NCI-H146 (cell line): ENCODE measurements around the gene ABL1.

ENCODE experiments used
- DNase-seq: peaks from one replicate; lab custom pipeline; 2025; lab: John Stamatoyannopoulos, UW

The ABL1 gene

GRCh38 chr9:130849356-130849755 lies 14.3 kb downstream of the ABL1 start:
- no peak for DNase-seq

GRCh38 chr9:130852801-130853200 lies 17.7 kb downstream of the ABL1 start:
- DNase-seq: no peak

GRCh38 chr9:130854092-130854491 lies 19.0 kb downstream of the ABL1 start:
- DNase-seq: no peak

- DNase-seq: no peak
Observed at GRCh38 chr9:130854835-130855234, 19.8 kb downstream of the ABL1 start.

DNA sequence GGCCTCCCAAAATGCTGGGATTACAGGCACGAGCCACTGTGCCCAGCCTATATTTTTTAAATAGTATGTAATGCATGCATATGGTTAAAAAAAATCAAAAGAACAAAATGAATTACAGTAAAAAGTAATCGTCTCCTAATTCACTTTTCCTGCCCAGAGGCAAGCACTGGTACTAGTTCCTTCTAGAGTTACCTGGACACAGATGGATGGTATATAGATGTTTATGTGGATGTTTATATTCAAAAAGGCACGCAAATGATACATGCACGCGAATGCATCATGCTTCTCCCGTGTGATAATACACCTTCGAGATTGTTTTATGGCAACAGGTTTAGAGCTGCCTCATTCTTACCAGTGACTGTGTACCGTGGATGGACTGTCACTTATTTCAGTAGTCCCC lies 21.4 kb downstream of the ABL1 start:
- DNase-seq: no peak

- DNase-seq: no peak
Observed at GRCh38 chr9:130857864-130858738, 23.0 kb downstream of the ABL1 start.

DNA sequence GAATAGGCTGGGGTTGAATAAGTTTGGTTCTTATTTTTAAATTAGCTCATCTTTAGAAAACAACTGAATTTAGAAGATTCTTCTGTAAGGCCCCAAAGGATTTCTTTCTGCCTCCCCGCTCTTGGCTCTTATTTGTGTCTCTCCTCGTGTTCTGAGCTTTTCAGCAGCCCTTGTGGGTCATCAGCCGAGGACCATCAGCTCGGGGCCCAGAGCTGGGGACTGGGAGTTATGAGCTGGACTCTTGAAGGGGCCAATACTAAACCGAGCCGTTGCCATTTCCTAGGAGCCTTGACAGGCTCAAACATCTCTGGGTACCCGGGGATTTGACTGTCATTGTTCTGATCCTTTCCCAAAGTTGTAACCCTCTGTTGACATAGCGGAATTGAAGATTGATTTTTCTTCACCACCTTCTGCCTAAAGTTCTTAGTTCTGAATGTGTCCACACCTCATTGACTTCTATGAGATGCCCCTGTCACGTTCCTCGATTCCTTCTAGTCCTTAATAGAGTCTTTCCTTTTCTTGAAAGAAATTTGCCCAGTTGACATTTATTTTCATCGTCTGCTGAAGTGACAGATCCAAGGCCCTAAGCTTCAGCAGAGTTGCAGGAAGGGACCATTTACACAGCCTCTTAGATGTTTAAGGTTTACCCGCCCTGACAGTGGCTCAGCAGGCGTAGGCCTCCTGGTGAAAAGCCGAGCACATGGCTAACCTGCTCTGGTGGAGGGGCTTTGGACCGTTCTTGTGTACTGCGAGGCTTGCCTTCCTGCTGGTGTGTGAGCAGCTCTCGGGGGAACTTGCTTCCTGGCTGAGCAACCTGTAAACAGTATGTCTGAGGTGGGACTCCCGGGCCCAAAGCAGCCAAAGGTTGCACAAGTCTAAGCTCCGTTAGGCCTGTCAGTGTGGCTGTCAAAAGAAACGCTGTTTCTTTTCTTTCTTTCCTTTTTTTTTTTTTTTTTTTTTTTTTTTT lies 24.0 kb downstream of the ABL1 start:
- no peak for DNase-seq

DNA sequence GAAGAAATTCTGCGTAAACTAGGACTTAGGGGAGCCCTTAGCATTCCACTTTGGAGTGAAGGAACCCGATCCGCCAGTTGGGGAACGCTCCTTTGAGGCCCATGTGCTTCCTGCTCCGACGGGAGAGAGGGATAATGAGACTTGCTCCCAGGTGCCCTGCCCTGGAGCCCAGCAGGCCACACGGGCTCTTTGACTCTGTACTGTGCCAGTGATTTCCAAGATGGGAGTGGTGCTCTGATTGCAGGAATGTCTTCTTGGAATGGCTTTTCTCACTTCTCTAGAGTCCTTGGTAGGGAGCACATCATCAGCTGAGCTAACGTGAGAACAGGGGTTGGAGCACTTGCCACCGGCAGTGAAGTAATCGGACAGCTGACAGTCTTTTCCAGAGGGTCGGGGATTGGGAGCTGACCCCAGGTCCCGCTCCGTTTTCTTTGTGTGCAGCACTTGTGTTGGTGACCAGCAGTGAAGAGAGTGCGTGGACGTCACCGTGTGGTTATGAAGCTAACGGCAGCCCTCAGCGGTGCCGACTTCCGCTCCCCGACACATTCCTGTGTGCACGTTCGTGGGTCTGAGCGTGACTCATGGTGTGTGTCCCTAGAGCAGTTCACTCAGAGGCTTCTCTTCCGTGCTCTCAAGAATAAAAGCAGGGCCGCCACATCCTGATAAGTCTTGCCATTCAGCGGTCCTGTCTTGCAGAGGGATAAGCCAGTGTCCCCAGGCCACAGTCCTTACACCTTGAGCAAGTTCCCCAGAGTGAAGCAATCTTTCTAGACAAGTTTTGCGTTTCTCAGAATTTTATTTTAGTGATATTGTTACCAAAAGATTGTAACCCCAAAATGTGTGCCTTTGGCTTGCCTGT lies 25.6 kb downstream of the ABL1 start:
- no peak for DNase-seq

DNA sequence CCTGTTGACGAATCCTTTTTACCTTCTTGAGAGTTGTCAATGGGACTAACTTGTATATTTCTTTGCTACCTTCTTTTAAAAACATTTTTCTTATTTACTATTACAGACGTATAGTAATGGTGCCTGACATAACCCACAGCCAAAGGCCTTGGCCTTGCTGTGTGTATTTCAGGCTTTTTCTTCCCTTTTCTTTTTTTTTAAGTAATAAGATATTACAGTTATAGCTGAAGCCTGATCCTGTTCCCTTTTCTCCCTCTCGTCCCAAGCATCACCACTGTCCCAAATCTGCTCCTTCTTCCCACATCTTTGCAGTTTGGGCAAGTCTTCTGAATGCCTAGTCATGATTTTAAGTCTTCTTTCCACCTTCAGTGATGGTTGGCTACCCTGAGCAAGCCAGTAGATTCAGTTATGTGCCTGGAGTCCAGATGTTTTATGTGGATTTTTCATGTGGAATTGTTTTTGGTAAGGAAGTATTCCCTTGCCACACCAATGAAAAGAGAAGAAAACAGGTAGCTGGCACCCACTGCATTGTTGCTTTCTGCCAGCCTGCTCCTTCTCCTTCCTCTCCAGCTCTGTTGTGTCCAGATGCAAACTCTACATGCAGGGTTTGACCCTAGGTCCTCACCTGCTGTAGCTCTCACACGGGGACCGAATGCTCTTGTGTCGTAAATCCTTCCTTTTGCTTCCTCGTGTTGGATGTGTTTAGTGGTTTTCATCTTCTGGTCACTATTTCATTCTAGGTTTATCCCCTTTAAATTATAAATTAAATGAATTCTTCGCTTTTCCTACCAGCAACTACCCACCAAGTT lies 26.5 kb downstream of the ABL1 start:
- DNase-seq: no peak

- DNase-seq: no peak
Observed at GRCh38 chr9:130862217-130862616, 27.2 kb downstream of the ABL1 start.

DNA sequence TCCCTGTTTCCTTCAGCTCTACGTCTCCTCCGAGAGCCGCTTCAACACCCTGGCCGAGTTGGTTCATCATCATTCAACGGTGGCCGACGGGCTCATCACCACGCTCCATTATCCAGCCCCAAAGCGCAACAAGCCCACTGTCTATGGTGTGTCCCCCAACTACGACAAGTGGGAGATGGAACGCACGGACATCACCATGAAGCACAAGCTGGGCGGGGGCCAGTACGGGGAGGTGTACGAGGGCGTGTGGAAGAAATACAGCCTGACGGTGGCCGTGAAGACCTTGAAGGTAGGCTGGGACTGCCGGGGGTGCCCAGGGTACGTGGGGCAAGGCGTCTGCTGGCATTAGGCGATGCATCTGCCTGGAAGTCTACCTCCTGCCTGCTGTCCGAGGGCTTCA lies 27.7 kb downstream of the ABL1 start:
- DNase-seq: no peak

DNA sequence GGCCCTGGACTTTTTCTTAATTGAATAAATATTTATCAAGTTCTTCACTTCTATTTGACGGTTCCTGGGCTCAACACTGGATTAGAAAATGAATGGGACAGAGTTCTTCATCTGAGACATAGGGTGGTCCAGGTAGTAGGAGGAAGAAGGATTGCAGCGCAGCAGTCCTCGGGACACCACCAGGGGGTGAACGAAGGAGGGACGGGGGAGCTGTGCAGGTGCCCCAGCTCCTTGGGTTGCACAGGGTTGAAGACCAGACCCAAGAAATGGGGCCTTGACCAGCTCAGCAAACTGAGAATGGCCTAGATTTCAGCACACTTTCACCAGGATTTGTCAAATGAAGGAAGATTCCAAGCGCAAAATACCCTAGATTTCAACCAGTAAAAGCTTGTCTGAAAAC lies 29.5 kb downstream of the ABL1 start:
- no peak for DNase-seq

DNA sequence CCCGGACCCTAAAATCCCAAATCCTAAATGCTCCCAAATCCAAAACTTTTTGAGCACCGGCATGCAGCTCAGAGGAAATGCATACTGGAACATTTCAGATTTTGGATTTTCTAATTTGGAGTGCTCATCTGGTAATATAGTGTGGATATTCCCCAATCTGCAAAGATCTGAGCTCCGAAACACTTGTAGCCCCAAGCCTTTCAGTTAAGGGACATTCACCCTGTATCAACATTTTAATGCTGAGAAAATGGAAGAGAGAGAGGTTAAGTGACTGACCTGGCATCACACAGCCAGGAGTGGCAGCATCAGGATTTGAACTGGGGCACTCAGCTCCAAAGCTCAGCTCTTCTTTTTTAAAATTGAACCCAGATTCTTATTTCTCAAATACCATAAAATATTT lies 30.9 kb downstream of the ABL1 start:
- no peak for DNase-seq

GRCh38 chr9:130866474-130866965 lies 31.5 kb downstream of the ABL1 start:
- DNase-seq: peak; percentile 80

DNA sequence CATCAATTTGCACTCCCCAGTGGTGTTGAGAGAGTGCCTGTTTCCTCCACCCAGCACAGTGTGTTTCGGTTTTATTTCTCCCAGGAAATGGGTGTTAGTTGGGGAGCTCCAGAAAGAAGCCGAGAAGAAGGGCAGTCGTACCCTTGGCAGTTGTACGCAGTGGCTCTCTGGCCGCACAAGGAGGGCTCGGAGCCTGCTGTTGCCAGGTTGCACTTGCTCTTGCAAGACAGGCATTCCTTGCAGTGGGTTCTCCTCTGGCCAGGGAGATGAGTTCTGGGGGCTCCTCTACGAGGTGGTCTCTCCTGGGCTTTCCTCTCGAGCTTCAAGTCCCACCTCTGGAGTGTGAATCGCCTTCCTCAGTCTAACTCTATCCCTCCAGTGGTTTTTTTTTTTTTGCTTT lies 32.5 kb downstream of the ABL1 start:
- DNase-seq: no peak

- no peak for DNase-seq
Observed at GRCh38 chr9:130868230-130868629, 33.2 kb downstream of the ABL1 start.

GRCh38 chr9:130869250-130869649 lies 34.2 kb downstream of the ABL1 start:
- DNase-seq: no peak

- DNase-seq: no peak
Observed at GRCh38 chr9:130870491-130871381, 35.7 kb downstream of the ABL1 start.

DNA sequence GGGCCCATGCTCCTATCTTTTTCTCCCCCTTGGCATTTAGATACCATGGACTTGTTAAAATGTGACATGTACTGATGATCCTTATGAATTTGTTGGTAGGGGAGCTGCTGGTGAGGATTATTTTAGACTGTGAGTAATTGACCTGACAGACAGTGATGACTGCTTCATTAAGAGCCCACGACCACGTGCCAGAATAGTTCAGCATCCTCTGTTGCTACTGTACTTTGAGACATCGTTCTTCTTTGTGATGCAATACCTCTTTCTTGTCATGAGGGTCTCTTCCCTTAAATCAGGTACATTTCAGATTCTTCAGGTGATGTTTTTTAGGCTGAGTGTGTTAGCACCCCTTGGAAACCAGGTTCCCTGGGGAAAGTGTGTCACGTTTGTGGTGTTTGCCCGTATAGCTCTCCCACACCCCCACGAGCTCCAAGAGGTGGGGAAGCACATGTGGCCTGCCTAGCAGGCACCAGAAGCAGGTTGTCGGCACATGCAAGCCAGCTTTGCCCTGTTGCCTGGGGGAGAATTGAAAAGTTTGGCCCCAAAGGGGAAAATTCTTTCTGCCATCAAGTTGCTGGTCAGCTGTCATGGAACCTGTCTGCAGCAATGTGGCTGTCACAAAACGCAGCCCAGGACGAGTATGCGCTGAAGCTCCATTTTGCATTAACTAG lies 36.5 kb downstream of the ABL1 start:
- no peak for DNase-seq
